A673 (cell line): ENCODE measurements around the gene RAPGEF2.

ENCODE experiments used
- CTCF ChIP-seq: fragments of 300-800, 200-600 bp; sonication (generic); conservative IDR thresholded peaks from 2 replicates; pipeline ENCODE4 v1.5.1; 2017; ENCODE audit warnings: low read depth, mild to moderate bottlenecking, antibody characterized with exemption, low read length, moderate library complexity, mixed read lengths
- EZH2 ChIP-seq: fragments of 200-600 bp; sonication (generic); IDR thresholded peaks from 2 replicates; pipeline ENCODE4 v1.6.1; 2017; ENCODE audit warnings: borderline replicate concordance, low read depth, mild to moderate bottlenecking, mixed read lengths, antibody characterized with exemption, low read length; ENCODE audit not compliant: poor library complexity, severe bottlenecking

GRCh38 chr4:159252491-159252890, 149.6 kb downstream of the RAPGEF2 start:
- TF ChIP-seq CTCF (no peak), EZH2 (no peak)
